K562 (cell line): Measurements from ENCODE around the gene PLEKHA5. TPM values are rescaled to one million over a fixed set of nuclear protein-coding genes. Genes with fewer than 3 reads are reported as not detected.

Experiments used
- ATAC-seq: fragments of 200-7000 bp; cut with Tn5 transposase; 3 replicates; pipeline ENCODE4 v1.9.1; 2020; ENCODE audit warnings: moderate library complexity
- BruUV-seq: library from RNA; stranded (reverse); fragments of 400-500 nt; replicated peaks from 2 replicates; lab custom pipeline; 2021; lab: Mats Ljungman, UMichigan
- CTCF ChIA-PET: fragments of 300-600 bp; formaldehyde crosslinking; extraction: SDS; loops from one replicate; lab custom pipeline; 2021; ENCODE audit warnings: low intra/inter-chr PET ratio; lab: Yijun Ruan, JAX
- POLR2A ChIA-PET: fragments of 300-600, 350-650 bp; sonication (Branson Sonifier 250); formaldehyde crosslinking; extraction: SDS; loops from one replicate; lab custom pipeline; 2021; ENCODE audit warnings: antibody characterized with exemption, inconsistent platforms; lab: Yijun Ruan, JAX
- DNase-seq, 4 experiments: peaks; one replicate each; pipeline versions ENCODE4 v3.0.0 to v3.0.0-alpha.2; 2011 to 2018; ENCODE audit warnings: low spot score in 3 of 4, mixed read lengths in 3 of 4; ENCODE audit errors: extremely low read depth in 1 of 4
- FAIRE-seq: peaks from 2 replicates; lab custom pipeline; 2011; peaks lifted over from hg19 to GRCh38; lab: Jason Lieb, UNC
- H2AFZ ChIP-seq: 2 replicates; pipeline ENCODE4 v1.6.0; 2011; ENCODE audit warnings: low read depth, low read length, control low read depth, inconsistent platforms
- H3K27ac ChIP-seq: fragments of 200-600 bp; 3 replicates; pipeline ENCODE4 v1.8.0; 2011; ENCODE audit warnings: low read depth, mild to moderate bottlenecking, control low read depth, inconsistent platforms, low read length, moderate library complexity, mixed read lengths; ENCODE audit errors: extremely low read depth
- H3K27me3 ChIP-seq, 2 experiments: fragments of 300-600 bp in 1 of 2; 2 replicates in 1 of 2; 3 replicates in 1 of 2; pipeline versions ENCODE4 v1.6.0 to v1.8.0; 2011; ENCODE audit warnings: inconsistent platforms in 2 of 2, low read length in 2 of 2, mild to moderate bottlenecking in 1 of 2, mixed read lengths in 1 of 2, moderate library complexity in 1 of 2; ENCODE audit not compliant: control insufficient read depth in 2 of 2, insufficient read depth in 2 of 2
- H3K36me3 ChIP-seq: fragments of 300-600 bp; 3 replicates; pipeline ENCODE4 v1.8.0; 2011; ENCODE audit warnings: mild to moderate bottlenecking, low read length, inconsistent platforms; ENCODE audit not compliant: control insufficient read depth, insufficient read depth
- H3K4me1 ChIP-seq, 2 experiments: fragments of 200-600 bp in 1 of 2; replicated peaks in 1 of 2; 2 replicates in 1 of 2; 3 replicates in 1 of 2; pipeline versions ENCODE4 v1.5.1 to v1.8.0; 2011; ENCODE audit warnings: inconsistent platforms in 2 of 2, low read length in 2 of 2, mild to moderate bottlenecking in 1 of 2, mixed read lengths in 1 of 2, moderate library complexity in 1 of 2; ENCODE audit not compliant: control insufficient read depth in 2 of 2, insufficient read depth in 2 of 2
- H3K4me2 ChIP-seq: 2 replicates; pipeline ENCODE4 v1.6.1; 2011; ENCODE audit warnings: low read length, control low read depth, inconsistent platforms, mixed read lengths; ENCODE audit not compliant: insufficient read depth
- H3K4me3 ChIP-seq: fragments of 200-600 bp; sonication (generic), shearing (Covaris generic); 2 replicates; pipeline ENCODE4 v1.5.1; 2016; ENCODE audit warnings: control low read depth, inconsistent platforms
- H3K79me2 ChIP-seq: fragments of 200-600 bp; 3 replicates; pipeline ENCODE4 v1.8.0; 2011; ENCODE audit warnings: low read length, inconsistent platforms; ENCODE audit not compliant: control insufficient read depth, insufficient read depth
- H3K9ac ChIP-seq, 2 experiments: 2 replicates each; pipeline versions ENCODE4 v1.6.0 to v1.6.1; 2011; ENCODE audit warnings: low read depth in 2 of 2, low read length in 2 of 2, control low read depth in 1 of 2, inconsistent platforms in 1 of 2, mild to moderate bottlenecking in 1 of 2, mixed read lengths in 1 of 2; ENCODE audit not compliant: insufficient read depth in 1 of 2
- H3K9me1 ChIP-seq: one replicate; pipeline ENCODE4 v1.6.0; 2011; ENCODE audit warnings: inconsistent platforms, mild to moderate bottlenecking, low read length, moderate library complexity; ENCODE audit not compliant: control insufficient read depth, insufficient read depth
- H3K9me3 ChIP-seq: replicated peaks from 2 replicates; pipeline ENCODE4 v1.5.1; 2011; ENCODE audit warnings: low read depth, low read length, inconsistent platforms; ENCODE audit not compliant: control insufficient read depth, insufficient read depth
- H4K20me1 ChIP-seq: replicated peaks from 2 replicates; pipeline ENCODE4 v1.6.1; 2011; ENCODE audit warnings: low read length, inconsistent platforms, mixed read lengths; ENCODE audit not compliant: control insufficient read depth, insufficient read depth
- ARID4B ChIP-seq: sonication (generic); formaldehyde crosslinking; IDR thresholded peaks from 2 replicates; pipeline ENCODE4 v1.8.0; 2022; ENCODE audit warnings: mild to moderate bottlenecking, missing genetic modification reagents
- CREM ChIP-seq: IDR thresholded peaks from 2 replicates; pipeline ENCODE4 v1.6.1; 2014; ENCODE audit warnings: antibody characterized with exemption, low read depth
- ETS1 ChIP-seq: conservative IDR thresholded peaks from 2 replicates; pipeline ENCODE4 v1.6.1; 2011; ENCODE audit warnings: low read depth, mild to moderate bottlenecking, low read length; ENCODE audit not compliant: control insufficient read depth
- POLR3G ChIP-seq: IDR thresholded peaks from 2 replicates; pipeline ENCODE4 v1.6.1; 2011; ENCODE audit not compliant: insufficient read length, insufficient replicate concordance; ENCODE audit errors: extremely low read depth
- ZNF12 ChIP-seq: sonication (generic); formaldehyde crosslinking; IDR thresholded peaks from 2 replicates; pipeline ENCODE4 v1.4.0; 2020; ENCODE audit warnings: mild to moderate bottlenecking, missing genetic modification reagents
- ZNF512 ChIP-seq: IDR thresholded peaks from 2 replicates; pipeline ENCODE4 v1.6.1; 2016; ENCODE audit warnings: missing genetic modification characterization, missing compliant biosample characterization
- ZNF561 ChIP-seq: fragments of 450-650 bp; formaldehyde crosslinking; conservative IDR thresholded peaks from 2 replicates; pipeline ENCODE4 v1.4.0; 2020; ENCODE audit warnings: mild to moderate bottlenecking, moderate library complexity
- ZNF592 ChIP-seq: fragments of 450-650 bp; IDR thresholded peaks from 2 replicates; pipeline ENCODE4 v1.6.1; 2017; ENCODE audit warnings: antibody characterized with exemption, mild to moderate bottlenecking
- WGBS: fragments of 100-300 bp; shearing (Covaris generic); methylation state at CpG from one replicate; pipeline ENCODE4 v1.1.6; 2016; ENCODE audit warnings: low coverage, mixed read lengths; ENCODE audit not compliant: insufficient coverage; ENCODE audit errors: missing lambda C conversion rate; 5-methylcytosine and 5-hydroxymethylcytosine counted together
- in situ Hi-C: fragments of 300-500 bp; cut with MboI; formaldehyde crosslinking; loops from 4 replicates; pipeline ENCODE4 v1.15.0; 2018; ENCODE audit warnings: inconsistent platforms, mixed read lengths
- intact Hi-C: fragments of 100-400 bp; cut with micrococcal nuclease; formaldehyde crosslinking; loops from 2 replicates; pipeline ENCODE4 v1.14.2; 2022
- polyA plus RNA-seq, 8 experiments: library from polyadenylated mRNA; depleted of rRNA in 4 of 8; stranded (reverse) in 5 of 8; unstranded in 3 of 8; fragments of >200 nt; fragmentation: Nextera tagmentation in 2 of 8; fragmentation: Illumina TruSeq in 1 of 8; extraction: Ambion mirVana in 2 of 8; extraction: Trizol in 1 of 8; gene quantifications; 2 replicates each; pipeline versions ENCODE4 v1.2.1 to v1.2.3, GENCODE V29; 2011 to 2014; ENCODE audit warnings: inconsistent platforms in 1 of 8, missing spikeins in 1 of 8
- total RNA-seq, 7 experiments: library from RNA; depleted of rRNA in 6 of 7; stranded (reverse); fragments of >200 nt in 6 of 7; fragmentation: Illumina TruSeq in 2 of 7; extraction: Trizol in 2 of 7; gene quantifications; 2 replicates each; pipeline versions ENCODE4 v1.2.1 to v1.2.3, GENCODE V29; 2011 to 2021; ENCODE audit warnings: low replicate concordance in 1 of 7

Gene PLEKHA5
- total and polyA plus RNA-seq, 9 of the 15 experiments (the other 6 are each of a cell fraction or from before 2014, with no cell fraction given): 7.2 to 26.2 (median 17.4) TPM

GRCh38 chr12:19169222-19169621 is 39.7 kb downstream of the PLEKHA5 start:
- no peak for ATAC-seq
- ChIA-PET POLR2A (no interaction called here), CTCF (no interaction called here)
- intact Hi-C loops (no loop called here), in situ Hi-C loops (no loop called here)
- no peak for FAIRE-seq
- DNase-seq: no peak
- Histone ChIP-seq H4K20me1 (no peaks in the 10 kb centered on the region), H3K79me2 (peaks cover 10% of the 10 kb centered on the region; the same call in 2 of the 3 replicates), H3K27me3 (no peaks in the 10 kb centered on the region), H2AFZ (no peak overlapping the region), H3K4me2 (no peak overlapping the region), H3K36me3 (no peaks in the 10 kb centered on the region; the same call in 2 of the 3 replicates), H3K4me3 (no peak overlapping the region), H3K9me1 (no peaks in the 10 kb centered on the region), H3K4me1 (no peaks in the 10 kb centered on the region), H3K9ac (no peak overlapping the region), H3K27ac (no peak overlapping the region), H3K9me3 (no peaks in the 10 kb centered on the region)
- no peak for TF ChIP-seq CREM
- TF ChIP-seq ZNF561 (CRISPR knock-in tag): no peak
- no peak for TF ChIP-seq ARID4B (CRISPR knock-in tag)
- TF ChIP-seq ZNF592: no peak
- TF ChIP-seq ZNF512 (tag): no peak
- no peak for TF ChIP-seq POLR3G
- TF ChIP-seq ETS1: no peak
- no peak for TF ChIP-seq ZNF12 (CRISPR knock-in tag)
- no TSS peak for BruUV-seq
- 100% methylated on average over 1 of the region's 1 CpG for WGBS
